GM12874 (cell line): ENCODE measurements around the gene ABCD1.

Experiments used
- CTCF ChIP-seq: IDR thresholded peaks from 2 replicates; pipeline ENCODE4 v1.5.1; 2011; ENCODE audit warnings: low read depth, mild to moderate bottlenecking, control low read depth, low read length, moderate library complexity; ENCODE audit not compliant: insufficient read depth

Gene ABCD1

GRCh38 chrX:153709726-153710674 lies 14.7 kb upstream of the ABCD1 start:
- TF ChIP-seq CTCF, result no peak

GRCh38 chrX:153714256-153714655 lies 10.4 kb upstream of the ABCD1 start:
- no peak for TF ChIP-seq CTCF

GRCh38 chrX:153717445-153717844 lies 7.2 kb upstream of the ABCD1 start:
- TF ChIP-seq CTCF, result no peak

- no peak for TF ChIP-seq CTCF
These were observed 5.4 kb upstream of the ABCD1 start for GRCh38 chrX:153719238-153719637.

GRCh38 chrX:153719701-153720100 lies 5.0 kb upstream of the ABCD1 start:
- no peak for TF ChIP-seq CTCF

GRCh38 chrX:153722704-153723350 lies 1.8 kb upstream of the ABCD1 start:
- no peak for TF ChIP-seq CTCF

- TF ChIP-seq CTCF, result peak; percentile 60
These were observed 1.1 kb upstream of the ABCD1 start for GRCh38 chrX:153723351-153724251.
